ENCODE results near the gene CPEB1. TPM values are rescaled to one million over a fixed set of nuclear protein-coding genes. Genes with fewer than 3 reads are reported as not detected.
A peak's percentile ranks its signal among the peaks of the same experiment; 100 is the strongest.

CPEB1 gene
- total and polyA plus RNA-seq, 2 of the 13 experiments (the other 11 are each of a cell fraction or from before 2014, with no cell fraction given): 0.03 to 0.07 TPM

- no peak for TF ChIP-seq TRAFD1 (CRISPR knock-in tag; IDR thresholded peaks at IDR 0.05; ENCODE audit: borderline replicate concordance)
- TF ChIP-seq HNF4A (CRISPR knock-in tag; IDR thresholded peaks at IDR 0.05): peak; percentile 63
- TF ChIP-seq KDM6A (CRISPR knock-in tag; IDR thresholded peaks at IDR 0.05; ENCODE audit: low read depth): no peak
- no peak for TF ChIP-seq ZNF800 (CRISPR knock-in tag; IDR thresholded peaks at IDR 0.05)
- no peak for TF ChIP-seq ZNF616 (CRISPR knock-in tag; IDR thresholded peaks at IDR 0.05; ENCODE audit: low read depth)
- TF ChIP-seq ZNF550 (CRISPR knock-in tag; IDR thresholded peaks at IDR 0.05; ENCODE audit: borderline replicate concordance): no peak
- no peak for TF ChIP-seq CC2D1A (CRISPR knock-in tag; IDR thresholded peaks at IDR 0.05)
- no peak for TF ChIP-seq HOXA9 (CRISPR knock-in tag; IDR thresholded peaks at IDR 0.05; ENCODE audit: borderline replicate concordance)
- TF ChIP-seq, protein P1, sequence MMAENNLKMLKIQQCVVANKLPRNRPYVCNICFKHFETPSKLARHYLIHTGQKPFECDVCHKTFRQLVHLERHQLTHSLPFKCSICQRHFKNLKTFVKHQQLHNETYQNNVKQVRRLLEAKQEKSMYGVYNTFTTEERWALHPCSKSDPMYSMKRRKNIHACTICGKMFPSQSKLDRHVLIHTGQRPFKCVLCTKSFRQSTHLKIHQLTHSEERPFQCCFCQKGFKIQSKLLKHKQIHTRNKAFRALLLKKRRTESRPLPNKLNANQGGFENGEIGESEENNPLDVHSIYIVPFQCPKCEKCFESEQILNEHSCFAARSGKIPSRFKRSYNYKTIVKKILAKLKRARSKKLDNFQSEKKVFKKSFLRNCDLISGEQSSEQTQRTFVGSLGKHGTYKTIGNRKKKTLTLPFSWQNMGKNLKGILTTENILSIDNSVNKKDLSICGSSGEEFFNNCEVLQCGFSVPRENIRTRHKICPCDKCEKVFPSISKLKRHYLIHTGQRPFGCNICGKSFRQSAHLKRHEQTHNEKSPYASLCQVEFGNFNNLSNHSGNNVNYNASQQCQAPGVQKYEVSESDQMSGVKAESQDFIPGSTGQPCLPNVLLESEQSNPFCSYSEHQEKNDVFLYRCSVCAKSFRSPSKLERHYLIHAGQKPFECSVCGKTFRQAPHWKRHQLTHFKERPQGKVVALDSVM (CRISPR knock-in tag; IDR thresholded peaks at IDR 0.05): 0 out of 2 replicates have a peak, but pooled peaks have one; percentile 13
- no peak for TF ChIP-seq DNMT3B (CRISPR knock-in tag; conservative IDR thresholded peaks at IDR 0.05)
- TF ChIP-seq GZF1 (CRISPR knock-in tag; IDR thresholded peaks at IDR 0.05): no peak
- no peak for TF ChIP-seq ZBTB26 (CRISPR knock-in tag; IDR thresholded peaks at IDR 0.05; ENCODE audit: borderline replicate concordance)
- peak; percentile 80; the same call in 1 of the 2 replicates for TF ChIP-seq TGIF2 (CRISPR knock-in tag; IDR thresholded peaks at IDR 0.05)
- no peak for TF ChIP-seq ZFP62 (CRISPR knock-in tag; IDR thresholded peaks at IDR 0.05)
- no peak for TF ChIP-seq ZNF563 (CRISPR knock-in tag; IDR thresholded peaks at IDR 0.05)
- peak; percentile 35; the same call in 1 of the 2 replicates for TF ChIP-seq MNT (IDR thresholded peaks at IDR 0.05)
- no peak for TF ChIP-seq ZBTB21 (CRISPR knock-in tag; IDR thresholded peaks at IDR 0.05)
These were observed 111.4 kb downstream of the CPEB1 start (continued) for GRCh38 chr15:82535566-82536408.

All from HepG2 (cell line).